Adrenal gland (tissue), 5 donors: ENCODE measurements around the gene SLC39A2.

Experiments used
- POLR2A ChIP-seq, 2 donors: fragments of 450-650 bp; IDR thresholded peaks; one replicate each; pipeline ENCODE4 v1.6.1; 2017; ENCODE audit warnings: antibody characterized with exemption in 2 of 2, mild to moderate bottlenecking in 2 of 2, moderate library complexity in 1 of 2
- TF ChIP-seq, protein P1 (sequence below), 6 experiments: fragments of 450-650 bp in 4 of 6; fragments of 200-600 bp in 2 of 6; sonication (generic) in 1 of 6; IDR thresholded peaks; 1 replicate in 5 of 6; 2 replicates in 1 of 6; pipeline versions ENCODE4 v1.5.1 to v1.8.0; 2016 to 2021; ENCODE audit warnings: antibody characterized with exemption in 6 of 6, mild to moderate bottlenecking in 2 of 6, moderate library complexity in 1 of 6
- donor health status: DM: no; HTN: no; CAD: no.

DNA sequence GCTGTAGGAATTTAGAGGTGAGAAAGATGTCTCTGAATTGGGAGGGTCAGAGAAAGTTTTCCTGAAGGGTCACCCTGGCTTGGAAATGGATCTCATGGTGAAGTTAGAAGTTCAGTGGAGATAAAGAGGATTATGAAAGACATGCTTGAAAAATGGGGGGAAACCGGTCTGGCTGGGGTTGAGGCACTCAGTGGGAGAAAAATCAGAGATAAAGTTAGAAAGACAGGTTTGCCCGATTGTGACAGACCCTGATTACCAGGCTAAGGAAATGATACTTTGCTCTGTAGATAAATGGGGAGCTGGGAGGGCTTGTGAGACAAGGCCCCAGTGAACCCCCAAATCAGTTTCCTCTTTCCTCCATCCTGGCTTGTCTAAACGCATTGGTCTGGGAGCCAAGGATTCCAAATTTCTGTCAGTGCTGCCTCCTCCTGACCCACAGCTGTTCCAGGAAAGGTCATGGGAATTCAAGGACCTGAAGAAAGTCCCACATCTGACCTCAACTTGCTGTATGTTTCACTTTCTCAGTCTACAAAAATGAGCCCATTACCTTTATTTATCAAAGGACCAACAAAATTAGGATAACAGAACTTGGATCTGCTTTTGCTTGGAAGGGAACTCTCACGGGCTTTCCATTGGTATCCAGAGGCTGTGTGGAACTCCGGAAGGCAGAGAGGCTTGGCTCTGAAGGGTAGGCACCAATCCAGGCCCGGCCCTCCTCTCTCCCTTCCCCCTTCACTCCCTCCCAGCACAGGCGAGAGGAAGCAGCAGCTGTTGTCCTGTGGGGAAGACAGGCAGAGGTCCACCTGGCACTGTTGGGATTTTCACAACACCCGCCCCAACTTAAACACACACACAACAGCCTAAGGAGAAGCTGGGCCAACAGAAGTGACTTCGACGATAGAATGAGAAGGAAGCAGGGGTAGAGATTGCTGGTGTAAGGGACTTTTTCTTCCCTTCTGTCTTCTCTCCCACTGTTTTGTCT lies 39.6 kb downstream of the SLC39A2 start:
- TF ChIP-seq, protein P1, sequence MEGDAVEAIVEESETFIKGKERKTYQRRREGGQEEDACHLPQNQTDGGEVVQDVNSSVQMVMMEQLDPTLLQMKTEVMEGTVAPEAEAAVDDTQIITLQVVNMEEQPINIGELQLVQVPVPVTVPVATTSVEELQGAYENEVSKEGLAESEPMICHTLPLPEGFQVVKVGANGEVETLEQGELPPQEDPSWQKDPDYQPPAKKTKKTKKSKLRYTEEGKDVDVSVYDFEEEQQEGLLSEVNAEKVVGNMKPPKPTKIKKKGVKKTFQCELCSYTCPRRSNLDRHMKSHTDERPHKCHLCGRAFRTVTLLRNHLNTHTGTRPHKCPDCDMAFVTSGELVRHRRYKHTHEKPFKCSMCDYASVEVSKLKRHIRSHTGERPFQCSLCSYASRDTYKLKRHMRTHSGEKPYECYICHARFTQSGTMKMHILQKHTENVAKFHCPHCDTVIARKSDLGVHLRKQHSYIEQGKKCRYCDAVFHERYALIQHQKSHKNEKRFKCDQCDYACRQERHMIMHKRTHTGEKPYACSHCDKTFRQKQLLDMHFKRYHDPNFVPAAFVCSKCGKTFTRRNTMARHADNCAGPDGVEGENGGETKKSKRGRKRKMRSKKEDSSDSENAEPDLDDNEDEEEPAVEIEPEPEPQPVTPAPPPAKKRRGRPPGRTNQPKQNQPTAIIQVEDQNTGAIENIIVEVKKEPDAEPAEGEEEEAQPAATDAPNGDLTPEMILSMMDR (IDR thresholded peaks at IDR 0.05): no peak
- TF ChIP-seq POLR2A (IDR thresholded peaks at IDR 0.05): peak in 1 of 2 donors; percentile 62
